ENCODE data around the gene CDR2.
A peak's percentile ranks its signal among the peaks of the same experiment; 100 is the strongest.

CDR2 gene

GRCh38 chr16:22359679-22360078 is 14.7 kb downstream of the CDR2 start:
- H3K9ac ChIP-seq (ENCODE audit: insufficient read length), result no peak overlapping the region
- no peak overlapping the region for H3K4me3 ChIP-seq
- DNase-seq (ENCODE audit: low read depth, low spot score), result no peak
- peaks cover 27% of the 10 kb centered on the region for H3K36me3 ChIP-seq (ENCODE audit: insufficient read depth, low read length)
- H3K27ac ChIP-seq, result no peak overlapping the region
- no peaks in the 10 kb centered on the region for H3K9me3 ChIP-seq (ENCODE audit: low read depth, low read length)
- TF ChIP-seq POLR2AphosphoS5 (IDR thresholded peaks at IDR 0.05; ENCODE audit: borderline replicate concordance, low read depth, low read length) (no peak), FOXP2 (optimal IDR thresholded peaks at IDR 0.05; ENCODE audit: control extremely low read depth, extremely low read length, insufficient read depth) (no peak), EZH2 (IDR thresholded peaks at IDR 0.05) (no peak)

GRCh38 chr16:22358000-22358399 is 16.4 kb downstream of the CDR2 start:
- peaks cover 11% of the 10 kb centered on the region for H3K36me3 ChIP-seq (ENCODE audit: insufficient read depth, low read length)
- TF ChIP-seq FOXP2 (optimal IDR thresholded peaks at IDR 0.05; ENCODE audit: control extremely low read depth, extremely low read length, insufficient read depth) (no peak), POLR2AphosphoS5 (IDR thresholded peaks at IDR 0.05; ENCODE audit: borderline replicate concordance, low read depth, low read length) (no peak), EZH2 (IDR thresholded peaks at IDR 0.05) (no peak)
- no peaks in the 10 kb centered on the region for H3K9me3 ChIP-seq (ENCODE audit: low read depth, low read length)
- no peak for DNase-seq (ENCODE audit: low read depth, low spot score)
- H3K27ac ChIP-seq, result no peak overlapping the region
- no peak overlapping the region for H3K9ac ChIP-seq (ENCODE audit: insufficient read length)
- no peak overlapping the region for H3K4me3 ChIP-seq

- no peak for TF ChIP-seq POLR2AphosphoS5 (IDR thresholded peaks at IDR 0.05; ENCODE audit: borderline replicate concordance, low read depth, low read length)
- no peak for TF ChIP-seq FOXP2 (optimal IDR thresholded peaks at IDR 0.05; ENCODE audit: control extremely low read depth, extremely low read length, insufficient read depth)
- no peak for TF ChIP-seq EZH2 (IDR thresholded peaks at IDR 0.05)
- Histone ChIP-seq H3K27ac (no peak overlapping the region), H3K4me3 (no peak overlapping the region), H3K9me3 (ENCODE audit: low read depth, low read length) (no peaks in the 10 kb centered on the region), H3K36me3 (ENCODE audit: insufficient read depth, low read length) (peaks cover 7% of the 10 kb centered on the region; the same call in 1 of the 2 replicates), H3K9ac (ENCODE audit: insufficient read length) (no peak overlapping the region)
- DNase-seq (ENCODE audit: low read depth, low spot score), result no peak
Measured at GRCh38 chr16:22357635-22357971, 16.8 kb downstream of the CDR2 start.

- Histone ChIP-seq H3K9me3 (ENCODE audit: low read depth, low read length) (no peaks in the 10 kb centered on the region), H3K9ac (ENCODE audit: insufficient read length) (no peak overlapping the region), H3K27ac (no peak overlapping the region), H3K4me3 (no peak overlapping the region), H3K36me3 (ENCODE audit: insufficient read depth, low read length) (peaks cover 4% of the 10 kb centered on the region)
- DNase-seq (ENCODE audit: low read depth, low spot score), result no peak
- no peak for TF ChIP-seq FOXP2 (optimal IDR thresholded peaks at IDR 0.05; ENCODE audit: control extremely low read depth, extremely low read length, insufficient read depth)
- TF ChIP-seq EZH2 (IDR thresholded peaks at IDR 0.05), result no peak
- TF ChIP-seq POLR2AphosphoS5 (IDR thresholded peaks at IDR 0.05; ENCODE audit: borderline replicate concordance, low read depth, low read length), result no peak
Measured at GRCh38 chr16:22356930-22357634, 17.3 kb downstream of the CDR2 start.

- DNase-seq (ENCODE audit: low read depth, low spot score), result no peak
- no peak overlapping the region for H3K9ac ChIP-seq (ENCODE audit: insufficient read length)
- no peak overlapping the region for H3K27ac ChIP-seq
- H3K4me3 ChIP-seq, result no peak overlapping the region
- no peaks in the 10 kb centered on the region for H3K9me3 ChIP-seq (ENCODE audit: low read depth, low read length)
- no peak for TF ChIP-seq POLR2AphosphoS5 (IDR thresholded peaks at IDR 0.05; ENCODE audit: borderline replicate concordance, low read depth, low read length)
- TF ChIP-seq FOXP2 (optimal IDR thresholded peaks at IDR 0.05; ENCODE audit: control extremely low read depth, extremely low read length, insufficient read depth), result no peak
- no peak for TF ChIP-seq EZH2 (IDR thresholded peaks at IDR 0.05)
- peaks cover 7% of the 10 kb centered on the region for H3K36me3 ChIP-seq (ENCODE audit: insufficient read depth, low read length)
Measured at GRCh38 chr16:22355487-22355908, 18.9 kb downstream of the CDR2 start.

- Histone ChIP-seq H3K36me3 (ENCODE audit: insufficient read depth, low read length) (peaks cover 13% of the 10 kb centered on the region), H3K27ac (0 out of 2 replicates have a peak overlapping the region, but pooled peaks have one; percentile 38), H3K9ac (ENCODE audit: insufficient read length) (no peak overlapping the region), H3K4me3 (no peak overlapping the region), H3K9me3 (ENCODE audit: low read depth, low read length) (no peaks in the 10 kb centered on the region)
- no peak for DNase-seq (ENCODE audit: low read depth, low spot score)
- TF ChIP-seq POLR2AphosphoS5 (IDR thresholded peaks at IDR 0.05; ENCODE audit: borderline replicate concordance, low read depth, low read length) (no peak), FOXP2 (optimal IDR thresholded peaks at IDR 0.05; ENCODE audit: control extremely low read depth, extremely low read length, insufficient read depth) (no peak), EZH2 (IDR thresholded peaks at IDR 0.05) (no peak)
Measured at GRCh38 chr16:22353933-22354541, 20.4 kb downstream of the CDR2 start.

- Histone ChIP-seq H3K9me3 (ENCODE audit: low read depth, low read length) (no peaks in the 10 kb centered on the region), H3K27ac (peak overlapping the region; percentile 38; the same call in 1 of the 2 replicates), H3K4me3 (no peak overlapping the region), H3K9ac (ENCODE audit: insufficient read length) (no peak overlapping the region), H3K36me3 (ENCODE audit: insufficient read depth, low read length) (peaks cover 19% of the 10 kb centered on the region)
- no peak for DNase-seq (ENCODE audit: low read depth, low spot score)
- no peak for TF ChIP-seq FOXP2 (optimal IDR thresholded peaks at IDR 0.05; ENCODE audit: control extremely low read depth, extremely low read length, insufficient read depth)
Measured at GRCh38 chr16:22353191-22353919, 21.1 kb downstream of the CDR2 start.

GRCh38 chr16:22352723-22353122 is 21.7 kb downstream of the CDR2 start:
- no peak overlapping the region for H3K9ac ChIP-seq (ENCODE audit: insufficient read length)
- TF ChIP-seq EZH2 (IDR thresholded peaks at IDR 0.05) (no peak), FOXP2 (optimal IDR thresholded peaks at IDR 0.05; ENCODE audit: control extremely low read depth, extremely low read length, insufficient read depth) (no peak), POLR2AphosphoS5 (IDR thresholded peaks at IDR 0.05; ENCODE audit: borderline replicate concordance, low read depth, low read length) (no peak)
- H3K27ac ChIP-seq, result 0 out of 2 replicates have a peak overlapping the region, but pooled peaks have one; percentile 19
- DNase-seq (ENCODE audit: low read depth, low spot score), result peak; percentile 42
- H3K9me3 ChIP-seq (ENCODE audit: low read depth, low read length), result no peaks in the 10 kb centered on the region
- H3K4me3 ChIP-seq, result no peak overlapping the region
- peaks cover 24% of the 10 kb centered on the region for H3K36me3 ChIP-seq (ENCODE audit: insufficient read depth, low read length)

Measured in SK-N-MC (cell line).